HTERT RPE-1 (cell line): Measurements from ENCODE around the gene PIP4K2A.

ENCODE experiments used
- in situ Hi-C: fragments of 300-500 bp; cut with MboI; formaldehyde crosslinking; loops from 4 replicates; pipeline ENCODE4 v1.14.3; 2020; ENCODE audit warnings: low sequenced_read_pairs

The PIP4K2A gene

DNA sequence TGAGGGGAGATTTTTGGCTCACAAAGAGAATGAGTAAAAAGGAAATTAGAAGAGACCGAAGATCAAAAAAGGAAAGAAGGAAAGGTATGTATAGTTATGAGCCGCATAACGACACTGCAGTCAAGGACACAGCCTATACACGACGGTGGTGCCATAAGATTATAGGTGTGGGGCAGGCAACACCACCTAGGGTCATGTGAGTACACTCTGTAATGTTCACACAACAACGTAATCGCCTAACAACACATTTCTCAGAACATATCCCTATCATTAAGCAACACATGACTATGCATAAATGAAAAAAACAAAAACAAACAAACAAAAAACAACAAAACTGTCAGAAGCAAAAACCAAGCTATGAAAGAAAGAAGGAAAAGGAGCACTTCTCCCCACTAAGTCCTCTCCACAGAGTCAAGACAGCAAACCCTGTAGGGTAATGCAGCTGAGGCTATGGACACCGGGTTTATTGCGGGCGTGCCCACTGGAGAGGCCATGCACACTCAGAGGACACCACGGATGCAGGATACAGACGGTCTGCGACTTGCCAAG lies 45.1 kb downstream of the PIP4K2A start:
- in situ Hi-C loops, result no loop called here

GRCh38 chr10:22667093-22667480 lies 47.3 kb downstream of the PIP4K2A start:
- in situ Hi-C loops, result no loop called here

DNA sequence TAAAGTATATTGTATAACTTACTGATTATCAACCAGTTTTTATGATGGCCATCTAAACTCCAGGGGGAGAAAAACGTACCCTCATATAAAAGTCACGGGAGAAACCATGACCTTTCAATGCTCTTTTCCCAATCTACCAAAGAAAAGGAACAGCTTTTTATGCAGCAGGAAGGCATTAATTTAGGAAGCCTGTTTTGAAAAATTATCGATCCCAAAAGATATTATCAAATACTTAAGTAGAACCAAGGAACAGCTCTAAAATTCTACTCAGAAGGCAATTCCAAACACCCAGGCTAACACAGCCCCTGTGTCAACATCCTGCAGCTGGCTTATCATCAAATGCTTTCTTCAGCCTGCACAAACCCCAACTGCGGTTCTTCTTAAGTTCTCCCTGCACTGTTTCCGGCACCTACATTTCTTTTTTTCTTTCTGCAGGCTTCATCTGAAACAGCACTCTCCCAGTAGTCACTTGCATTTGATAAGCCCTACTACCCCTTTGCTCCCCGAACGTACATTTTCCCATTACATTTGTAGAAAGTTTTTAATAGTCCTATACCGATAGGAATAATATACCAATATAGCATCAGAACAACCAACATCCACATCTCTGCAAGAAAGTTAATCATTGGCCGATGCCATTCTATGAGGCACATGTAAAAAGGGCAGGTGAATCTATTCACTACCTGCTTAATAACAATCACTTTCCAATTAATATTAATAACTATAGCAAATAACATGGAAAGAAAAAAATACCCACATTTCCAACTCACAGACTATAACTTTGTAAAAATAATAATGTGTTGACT lies 47.9 kb downstream of the PIP4K2A start:
- in situ Hi-C loops, result no loop called here

- in situ Hi-C loops, result no loop called here
Observed at GRCh38 chr10:22665329-22665728, 49.0 kb downstream of the PIP4K2A start.

DNA sequence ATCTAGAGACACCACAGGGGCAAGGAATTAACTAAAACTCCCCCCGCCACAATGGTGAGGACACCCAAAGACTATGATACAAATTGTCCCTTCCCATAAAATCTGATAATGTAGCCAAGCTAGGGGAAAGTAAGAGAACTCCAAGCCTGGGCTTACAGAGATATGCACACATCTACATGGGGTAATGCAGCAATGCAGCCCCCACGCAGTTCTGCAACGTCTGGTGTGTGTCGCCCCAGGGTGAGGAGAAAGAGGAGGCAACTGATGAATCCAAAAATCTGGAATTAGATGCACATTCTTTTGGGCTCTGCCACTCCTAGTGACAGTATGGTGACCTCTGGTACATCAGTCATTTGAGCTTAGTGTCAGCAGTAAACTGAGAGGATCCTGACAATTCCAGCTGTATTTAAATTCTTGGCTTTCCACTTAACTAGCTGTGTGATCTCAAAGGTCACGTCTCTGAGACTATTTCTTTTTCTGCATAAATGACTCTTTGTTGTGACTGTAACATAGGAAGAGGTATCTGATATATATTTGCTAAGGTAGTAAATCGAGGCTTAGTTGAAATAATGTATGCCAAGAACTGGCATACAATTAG lies 51.5 kb downstream of the PIP4K2A start:
- in situ Hi-C loops, result no loop called here

DNA sequence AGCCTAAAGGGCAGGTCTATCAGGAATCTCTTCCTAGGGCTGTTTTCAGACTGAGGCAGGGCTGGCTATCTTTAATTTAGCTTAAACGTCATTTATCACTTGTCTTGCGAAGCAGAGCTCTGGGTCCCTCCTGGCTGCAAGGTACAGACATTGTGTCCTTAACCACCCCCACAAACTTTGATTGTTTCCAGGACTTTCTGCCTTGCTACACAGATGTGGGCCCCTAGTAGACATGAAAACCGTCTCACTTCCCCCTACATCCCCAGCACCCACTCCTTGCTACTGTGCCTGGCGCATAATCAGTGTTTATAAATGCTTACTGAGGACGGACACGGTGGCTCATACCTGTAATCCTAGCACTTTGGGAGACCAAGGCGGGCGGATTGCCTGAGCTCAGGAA lies 54.5 kb downstream of the PIP4K2A start:
- in situ Hi-C loops, result no loop called here

DNA sequence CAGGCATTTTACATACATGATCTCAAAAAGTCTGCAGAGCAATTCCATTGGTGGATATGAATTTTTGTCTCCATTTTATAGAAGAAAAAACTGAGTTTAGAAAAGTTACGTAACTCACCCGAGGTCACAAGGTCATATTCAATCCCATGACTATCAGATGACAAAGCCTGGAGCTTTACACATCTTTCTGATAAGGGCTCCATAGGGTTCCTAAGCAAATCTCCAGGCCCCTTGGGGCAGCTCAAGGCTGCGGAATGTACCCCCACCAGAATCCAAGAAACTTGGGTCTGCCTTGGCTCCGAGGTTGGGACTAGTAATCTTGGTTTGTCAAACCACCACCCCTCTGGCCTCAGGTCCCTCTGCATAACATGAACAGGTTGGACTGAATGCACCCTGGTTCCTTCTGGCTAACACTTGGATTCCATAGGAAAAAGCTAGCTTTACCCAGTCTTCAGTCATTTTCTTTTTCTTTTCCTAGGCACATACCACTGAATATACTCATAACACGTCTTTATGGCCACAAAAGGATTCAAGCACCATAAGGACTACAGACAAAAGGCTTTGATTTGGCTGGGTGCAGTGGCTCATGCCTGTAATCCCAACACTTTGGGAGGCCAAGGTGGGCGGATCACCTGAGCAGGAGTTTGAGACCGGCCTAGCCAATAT lies 55.5 kb downstream of the PIP4K2A start:
- in situ Hi-C loops, result no loop called here

DNA sequence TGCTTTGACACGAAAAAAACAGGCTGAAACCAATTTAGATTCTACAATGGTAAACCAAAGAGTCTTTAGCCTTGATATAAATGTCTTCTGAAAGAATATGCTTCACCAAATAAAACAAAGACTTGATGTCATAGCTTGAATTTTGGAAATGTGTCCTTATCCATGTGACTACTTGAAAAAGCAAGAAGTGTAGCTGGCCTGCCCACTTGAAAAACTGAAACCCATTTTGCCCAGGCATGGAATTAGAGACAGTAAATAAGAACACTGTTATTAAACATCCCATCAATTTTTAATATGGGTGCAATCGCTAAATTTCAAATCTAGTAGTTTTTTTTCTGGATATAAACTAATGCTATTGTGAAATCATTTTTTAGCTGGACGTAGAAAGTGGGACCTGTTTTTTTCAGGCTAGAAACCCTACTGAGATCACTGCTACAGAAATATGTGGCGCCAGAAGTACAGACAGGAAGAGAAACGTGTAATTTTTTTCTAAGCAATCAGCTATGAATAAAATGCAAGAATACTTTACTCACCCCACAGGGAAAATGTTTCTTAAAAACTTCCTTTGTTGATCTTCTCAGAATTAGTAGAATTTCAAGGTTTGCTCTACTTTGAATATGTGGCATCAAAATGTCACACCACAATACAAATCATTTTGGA lies 56.7 kb downstream of the PIP4K2A start:
- in situ Hi-C loops, result no loop called here

- in situ Hi-C loops, result no loop called here
Observed at GRCh38 chr10:22657024-22657423, 57.4 kb downstream of the PIP4K2A start.

GRCh38 chr10:22656036-22656435 lies 58.3 kb downstream of the PIP4K2A start:
- in situ Hi-C loops, result no loop called here

DNA sequence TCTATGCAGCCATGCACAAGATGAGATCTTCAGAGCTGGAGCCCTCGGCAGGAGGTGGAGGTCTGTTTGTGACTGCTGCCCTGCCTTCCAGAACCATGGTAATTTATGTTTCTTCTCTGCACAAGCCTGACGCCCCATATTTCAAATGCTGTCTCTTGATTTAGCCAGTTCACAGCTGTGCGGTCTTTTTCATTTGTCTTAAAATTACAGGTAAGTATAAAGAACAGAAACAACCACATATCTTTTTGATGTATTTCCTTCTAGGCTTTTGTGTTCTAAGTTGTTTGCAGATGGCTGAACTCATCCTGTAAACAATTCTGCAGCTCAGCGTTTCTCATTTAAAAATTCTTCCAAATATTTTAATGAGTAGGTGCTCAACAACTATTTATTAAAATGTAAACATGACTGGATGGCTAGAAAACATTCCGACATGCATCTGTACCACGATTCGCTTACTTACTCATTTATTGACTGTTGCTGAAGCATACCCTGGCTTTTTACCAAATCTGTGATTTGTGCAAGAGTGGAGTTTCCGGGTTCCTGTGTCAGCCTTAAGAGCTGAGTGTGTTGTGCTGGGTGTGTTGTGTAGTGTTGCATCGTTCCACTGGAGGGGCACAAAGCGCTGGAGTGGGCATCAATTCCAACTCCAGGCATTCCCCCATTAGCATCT lies 58.9 kb downstream of the PIP4K2A start:
- in situ Hi-C loops, result no loop called here

GRCh38 chr10:22652988-22653481 lies 61.3 kb downstream of the PIP4K2A start:
- in situ Hi-C loops, result no loop called here

DNA sequence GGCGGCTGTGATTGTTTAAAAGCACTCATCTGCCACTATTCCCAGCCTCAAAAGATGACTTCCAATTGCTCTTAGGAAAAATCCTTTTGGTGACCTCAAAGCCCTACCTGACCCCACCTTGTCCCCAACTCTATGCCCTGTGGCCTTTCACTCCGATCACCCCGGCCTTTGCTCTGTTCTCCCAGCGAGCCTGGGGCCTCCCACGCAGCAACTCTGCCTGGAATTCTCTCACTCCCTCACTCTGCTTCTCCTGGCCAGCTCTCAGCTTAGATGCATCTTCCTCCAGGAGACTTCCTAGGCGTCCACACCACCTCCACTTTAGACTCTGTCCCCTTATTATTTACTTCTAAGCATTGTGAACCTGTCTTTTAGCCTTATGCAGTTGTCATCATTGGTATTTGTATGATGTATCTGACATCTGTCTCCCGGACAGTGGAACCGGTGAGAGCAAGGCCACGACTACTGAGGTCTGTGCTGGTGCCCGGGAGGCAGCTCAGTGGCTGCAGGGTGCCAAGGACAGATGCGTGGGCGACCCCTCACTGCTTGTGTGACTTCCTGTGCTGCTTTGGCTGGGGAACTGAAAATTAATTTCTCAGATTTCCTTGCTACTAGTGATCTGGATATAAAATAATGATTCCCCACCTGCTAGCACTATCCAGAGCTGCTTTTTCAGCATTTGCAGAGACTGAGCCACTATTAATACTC lies 63.0 kb downstream of the PIP4K2A start:
- in situ Hi-C loops, result no loop called here

DNA sequence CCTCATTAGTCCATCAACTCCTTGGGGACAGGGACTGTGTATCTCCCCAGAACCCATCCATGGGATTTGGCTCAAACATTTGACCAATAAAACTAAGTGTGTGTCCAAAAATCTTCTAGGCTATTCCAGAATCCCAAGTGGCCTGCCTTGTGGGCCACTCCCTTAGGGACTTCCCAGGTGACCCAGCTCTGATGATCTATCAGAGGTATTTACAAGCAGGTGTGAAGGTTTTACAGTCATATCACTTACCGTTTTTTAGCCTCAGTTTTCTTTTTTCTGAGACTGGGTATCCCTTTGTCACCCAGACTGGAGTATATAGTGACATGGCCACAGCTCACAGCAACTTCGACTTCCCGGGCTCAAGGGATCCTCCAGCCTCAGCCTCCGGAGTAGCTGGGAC lies 64.4 kb downstream of the PIP4K2A start:
- in situ Hi-C loops, result no loop called here

DNA sequence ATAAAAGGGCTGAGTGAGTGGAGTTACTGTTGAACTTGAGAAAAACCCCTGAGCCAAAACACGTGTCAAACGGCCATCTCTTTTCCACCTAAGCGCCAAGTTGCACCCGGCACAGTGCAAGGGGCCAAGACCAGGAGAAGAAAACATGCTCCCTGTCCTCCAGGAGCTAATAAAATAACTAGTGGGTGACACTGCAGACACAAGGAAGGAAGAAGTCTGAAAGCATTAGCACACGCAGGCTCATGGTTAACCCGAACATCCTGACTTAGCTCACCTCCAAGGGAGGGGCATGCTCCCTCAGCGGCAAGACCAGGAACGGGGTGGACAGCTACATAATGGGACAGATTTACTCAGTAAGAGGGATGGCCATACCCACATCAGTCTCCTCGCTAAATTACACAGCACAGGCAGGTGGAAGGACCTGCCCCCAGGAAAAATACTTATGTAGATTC lies 65.0 kb downstream of the PIP4K2A start:
- in situ Hi-C loops, result no loop called here

GRCh38 chr10:22648547-22648961 lies 65.8 kb downstream of the PIP4K2A start:
- in situ Hi-C loops, result no loop called here

DNA sequence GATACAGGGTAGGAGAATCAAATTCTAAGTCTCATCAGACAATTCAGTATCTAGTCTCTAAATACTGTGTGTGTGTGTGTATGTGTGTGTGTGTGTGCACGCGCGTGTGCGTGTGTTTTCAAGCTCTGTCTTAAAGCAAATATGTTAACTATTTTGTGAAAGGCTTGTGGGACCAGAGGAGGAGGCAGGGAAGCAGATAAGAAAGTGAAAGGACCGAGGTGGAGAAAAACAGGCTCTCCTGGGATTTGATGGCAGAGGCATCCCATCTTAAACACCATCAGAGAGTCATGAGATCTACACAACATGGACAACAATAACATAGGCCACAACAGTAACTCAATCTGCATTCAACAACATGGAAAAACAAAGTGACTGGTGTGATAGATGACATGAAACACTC lies 67.1 kb downstream of the PIP4K2A start:
- in situ Hi-C loops, result no loop called here

GRCh38 chr10:22646388-22646853 lies 68.0 kb downstream of the PIP4K2A start:
- in situ Hi-C loops, result no loop called here

- in situ Hi-C loops, result no loop called here
Observed at GRCh38 chr10:22644222-22644621, 70.2 kb downstream of the PIP4K2A start.

DNA sequence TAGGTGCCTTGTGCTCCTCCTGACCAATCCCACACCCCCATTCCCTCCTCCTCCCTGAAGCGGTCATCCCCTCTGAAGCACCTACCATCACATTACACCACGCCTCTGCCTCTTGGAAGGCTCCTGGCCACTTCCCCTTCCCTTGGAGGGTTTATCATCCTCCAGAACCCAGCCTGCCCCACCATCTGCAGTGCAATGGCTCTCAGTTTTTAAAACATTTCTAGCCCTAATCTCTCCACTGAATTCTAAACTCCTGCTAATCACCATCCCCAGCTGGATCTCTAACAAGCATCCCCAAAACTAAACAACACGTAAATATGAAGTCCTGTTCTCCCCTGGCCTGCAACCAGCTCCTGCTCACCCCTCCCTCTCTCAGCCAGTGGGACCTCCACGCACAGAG lies 70.6 kb downstream of the PIP4K2A start:
- in situ Hi-C loops, result no loop called here
